ENCODE results near the gene IGFBP1.
A peak's percentile ranks its signal among the peaks of the same experiment; 100 is the strongest.

Gene IGFBP1

DNA sequence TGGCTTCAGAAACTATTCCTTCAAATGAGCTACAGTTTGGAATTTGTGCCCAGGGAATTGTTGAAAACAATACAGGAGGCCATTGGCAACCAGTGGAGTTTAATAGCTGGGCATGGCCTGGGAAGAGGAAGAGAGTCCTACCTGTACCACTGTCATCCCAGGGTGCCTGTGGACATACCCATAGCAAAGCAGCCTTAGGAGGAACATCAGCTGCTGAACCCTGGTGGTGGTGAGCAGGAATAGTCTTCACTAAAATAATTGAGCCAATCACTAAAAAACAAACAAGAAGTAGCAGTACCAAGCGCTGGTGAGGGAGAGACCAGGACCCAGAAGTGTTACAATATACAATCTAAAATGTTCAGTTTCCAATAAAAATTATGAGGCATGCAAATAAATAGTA lies 14.5 kb downstream of the IGFBP1 start:
- H3K27ac ChIP-seq, result no peak overlapping the region
- no peak for TF ChIP-seq ZFX (IDR thresholded peaks at IDR 0.05)
- TF ChIP-seq, protein P1, sequence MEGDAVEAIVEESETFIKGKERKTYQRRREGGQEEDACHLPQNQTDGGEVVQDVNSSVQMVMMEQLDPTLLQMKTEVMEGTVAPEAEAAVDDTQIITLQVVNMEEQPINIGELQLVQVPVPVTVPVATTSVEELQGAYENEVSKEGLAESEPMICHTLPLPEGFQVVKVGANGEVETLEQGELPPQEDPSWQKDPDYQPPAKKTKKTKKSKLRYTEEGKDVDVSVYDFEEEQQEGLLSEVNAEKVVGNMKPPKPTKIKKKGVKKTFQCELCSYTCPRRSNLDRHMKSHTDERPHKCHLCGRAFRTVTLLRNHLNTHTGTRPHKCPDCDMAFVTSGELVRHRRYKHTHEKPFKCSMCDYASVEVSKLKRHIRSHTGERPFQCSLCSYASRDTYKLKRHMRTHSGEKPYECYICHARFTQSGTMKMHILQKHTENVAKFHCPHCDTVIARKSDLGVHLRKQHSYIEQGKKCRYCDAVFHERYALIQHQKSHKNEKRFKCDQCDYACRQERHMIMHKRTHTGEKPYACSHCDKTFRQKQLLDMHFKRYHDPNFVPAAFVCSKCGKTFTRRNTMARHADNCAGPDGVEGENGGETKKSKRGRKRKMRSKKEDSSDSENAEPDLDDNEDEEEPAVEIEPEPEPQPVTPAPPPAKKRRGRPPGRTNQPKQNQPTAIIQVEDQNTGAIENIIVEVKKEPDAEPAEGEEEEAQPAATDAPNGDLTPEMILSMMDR (conservative IDR thresholded peaks at IDR 0.05), result peak; percentile 17; the same call in 1 of the 2 replicates

GRCh38 chr7:45909561-45909960 lies 21.3 kb downstream of the IGFBP1 start:
- H3K27ac ChIP-seq, result no peak overlapping the region

DNA sequence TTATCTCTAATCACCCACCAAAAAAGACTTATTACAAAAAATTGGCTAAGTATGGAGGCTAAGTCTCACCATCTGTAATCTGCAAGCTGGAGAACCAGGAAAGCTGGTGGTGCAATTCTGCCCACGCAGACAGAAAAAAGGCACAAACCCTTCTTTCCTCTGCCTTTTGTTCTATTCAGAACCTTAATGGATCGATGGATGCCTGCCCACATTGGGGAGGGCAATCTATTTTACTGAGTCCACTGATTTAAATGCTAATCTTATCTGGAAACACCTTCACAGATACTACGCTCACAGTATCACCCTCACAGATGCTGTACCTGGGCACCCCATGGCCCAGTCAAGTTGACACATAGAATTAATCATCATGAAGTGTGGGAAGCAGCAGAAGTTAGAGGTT lies 22.6 kb downstream of the IGFBP1 start:
- TF ChIP-seq, protein P1 (conservative IDR thresholded peaks at IDR 0.05), result no peak
- no peak for TF ChIP-seq ZFX (IDR thresholded peaks at IDR 0.05)
- H3K27ac ChIP-seq, result no peak overlapping the region

More at GRCh38 chr7:45909561-45909960, 21.3 kb downstream of the IGFBP1 start:
- TF ChIP-seq, protein P1 (conservative IDR thresholded peaks at IDR 0.05), result no peak
- no peak for TF ChIP-seq ZFX (IDR thresholded peaks at IDR 0.05)

DNA sequence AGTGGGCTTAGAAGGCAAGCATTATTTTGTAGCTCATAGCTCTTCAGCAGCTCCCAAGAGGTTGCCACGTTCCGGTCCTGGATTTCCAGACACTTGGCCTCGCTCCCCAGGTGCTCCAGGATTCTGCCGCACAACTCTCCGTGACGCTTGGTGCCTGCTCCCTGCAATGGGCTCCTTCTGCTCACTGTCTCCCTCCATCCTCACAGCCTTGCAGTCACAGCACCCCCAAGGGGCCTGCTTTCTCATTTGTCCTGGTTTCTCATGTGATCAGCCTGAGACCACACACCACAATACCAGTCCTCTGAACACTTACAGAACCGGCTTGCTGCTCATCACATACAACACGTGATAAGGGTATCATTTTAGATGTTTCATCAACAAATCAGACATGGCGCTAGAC lies 23.0 kb downstream of the IGFBP1 start:
- no peak overlapping the region for H3K27ac ChIP-seq

DNA sequence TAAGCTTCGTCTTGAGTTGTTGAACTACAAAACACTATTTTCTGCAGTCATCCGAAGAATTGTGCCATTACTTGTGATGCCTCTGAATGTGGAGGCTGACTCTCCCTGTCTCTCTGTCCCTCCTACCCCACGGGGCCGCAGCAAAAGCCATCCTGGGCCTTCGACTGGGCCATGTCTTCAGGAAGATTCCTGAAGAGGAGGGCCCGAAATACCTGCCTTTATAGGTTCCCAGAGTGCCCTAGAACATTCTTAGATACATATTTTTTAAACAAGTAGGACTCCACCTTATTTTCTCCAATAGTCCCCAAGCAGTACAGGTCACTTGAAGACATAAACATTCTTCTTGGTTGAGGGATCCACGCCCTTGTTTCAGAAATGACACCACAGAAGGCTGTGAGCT lies 24.7 kb downstream of the IGFBP1 start:
- no peak for TF ChIP-seq ZFX (IDR thresholded peaks at IDR 0.05)
- TF ChIP-seq, protein P1 (conservative IDR thresholded peaks at IDR 0.05), result no peak
- H3K27ac ChIP-seq, result no peak overlapping the region

More for the DNA sequence above, 23.0 kb downstream of the IGFBP1 start:
- TF ChIP-seq, protein P1 (conservative IDR thresholded peaks at IDR 0.05), result no peak
- TF ChIP-seq ZFX (IDR thresholded peaks at IDR 0.05), result no peak

DNA sequence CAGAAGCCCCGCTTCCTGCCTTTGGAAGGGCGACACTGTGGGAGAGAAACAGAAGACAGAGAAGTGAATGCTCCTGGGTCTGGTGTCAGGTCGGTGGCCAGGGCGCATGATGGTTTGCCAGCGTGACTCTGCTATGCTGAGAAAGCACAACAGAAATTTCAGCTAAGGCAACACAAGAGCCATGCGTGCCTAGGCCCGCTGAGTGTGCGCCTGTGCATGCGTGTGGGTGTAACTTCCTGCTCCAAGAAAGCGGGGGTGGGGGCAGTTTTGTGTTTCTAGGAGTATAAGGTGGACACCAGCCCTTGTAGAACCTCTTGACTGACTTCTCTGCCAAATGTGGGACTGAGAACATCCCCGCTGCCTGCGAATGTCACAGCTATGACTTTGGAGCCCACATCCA lies 26.6 kb downstream of the IGFBP1 start:
- TF ChIP-seq, protein P1 (conservative IDR thresholded peaks at IDR 0.05), result no peak
- no peak for TF ChIP-seq ZFX (IDR thresholded peaks at IDR 0.05)
- H3K27ac ChIP-seq, result no peak overlapping the region

GRCh38 chr7:45915606-45916005 lies 27.3 kb downstream of the IGFBP1 start:
- H3K27ac ChIP-seq, result no peak overlapping the region
- TF ChIP-seq, protein P1 (conservative IDR thresholded peaks at IDR 0.05), result no peak

Measured in C4-2B (cell line).